Right atrium auricular region (tissue), 2 donors: ENCODE data around the gene EFTUD2. TPM values are rescaled to one million over a fixed set of nuclear protein-coding genes. Genes with fewer than 3 reads are reported as not detected.

Experiments
- DNase-seq: peaks from one replicate; pipeline ENCODE4 v3.0.0-alpha.2; 2019; ENCODE audit warnings: low spot score
- H3K27ac ChIP-seq, 2 donors: fragments of 200-600 bp; sonication (generic); 1 replicate in 1 of 2; 2 replicates in 1 of 2; pipeline ENCODE4 v1.5.1; 2016 to 2019
- H3K27me3 ChIP-seq, 2 donors: fragments of 200-600 bp; sonication (generic); one replicate each; pipeline versions ENCODE4 v1.5.1 to v1.6.0; 2017 to 2019
- H3K36me3 ChIP-seq: fragments of 200-600 bp; sonication (generic); one replicate; pipeline ENCODE4 v1.5.1; 2016
- H3K4me1 ChIP-seq, 2 donors: fragments of 200-600 bp; sonication (generic); one replicate each; pipeline versions ENCODE4 v1.5.1 to v1.6.0; 2017 to 2019
- H3K4me3 ChIP-seq, 2 donors: fragments of 200-600 bp; sonication (generic); 1 replicate in 1 of 2; 2 replicates in 1 of 2; pipeline ENCODE4 v1.5.1; 2017 to 2019; ENCODE audit warnings: mild to moderate bottlenecking in 1 of 2, moderate library complexity in 1 of 2
- H3K9me3 ChIP-seq, 2 donors: fragments of 200-600 bp; sonication (generic); one replicate each; pipeline ENCODE4 v1.5.1; 2019
- CTCF ChIP-seq, 2 donors: fragments of 200-600 bp; sonication (generic); IDR thresholded peaks; one replicate each; pipeline ENCODE4 v1.5.1; 2019; ENCODE audit warnings: antibody characterized with exemption in 2 of 2
- total RNA-seq, 2 donors: library from RNA; depleted of rRNA; stranded (reverse); fragments of >200 nt; gene quantifications; one replicate each; pipeline ENCODE4 v1.1.0, GENCODE V29; 2016

Gene EFTUD2
- total RNA-seq, 2 donors from 2014 or later, result 36.8 to 36.9 TPM

- no peak for TF ChIP-seq CTCF (IDR thresholded peaks at IDR 0.05)
- no peak for DNase-seq
- Histone ChIP-seq H3K27ac (no peak overlapping the region), H3K4me3 (no peak overlapping the region), H3K9me3 (no peaks in the 10 kb centered on the region), H3K4me1 (peaks cover 0 to 20% of the 10 kb centered on the region in 2 donors), H3K36me3 (no peaks in the 10 kb centered on the region), H3K27me3 (no peaks in the 10 kb centered on the region)
Observed at GRCh38 chr17:44832805-44833204, 66.4 kb downstream of the EFTUD2 start.

- DNase-seq, result no peak
- Histone ChIP-seq H3K27ac (peak overlapping the region; percentile 90 to 94), H3K27me3 (no peaks in the 10 kb centered on the region), H3K4me1 (peaks cover 0 to 20% of the 10 kb centered on the region in 2 donors), H3K36me3 (no peaks in the 10 kb centered on the region), H3K9me3 (no peaks in the 10 kb centered on the region), H3K4me3 (no peak overlapping the region)
- TF ChIP-seq CTCF (IDR thresholded peaks at IDR 0.05), result no peak
Observed at GRCh38 chr17:44831371-44831770, 67.9 kb downstream of the EFTUD2 start.

- Histone ChIP-seq H3K9me3 (no peaks in the 10 kb centered on the region), H3K27ac (peak overlapping the region; percentile 90 to 94), H3K36me3 (no peaks in the 10 kb centered on the region), H3K4me1 (peaks cover 0 to 20% of the 10 kb centered on the region in 2 donors), H3K4me3 (peak overlapping the region; percentile 75 to 87), H3K27me3 (no peaks in the 10 kb centered on the region)
- no peak for TF ChIP-seq CTCF (IDR thresholded peaks at IDR 0.05)
- no peak for DNase-seq
Observed at GRCh38 chr17:44830359-44831288, 68.6 kb downstream of the EFTUD2 start.

- no peak for TF ChIP-seq CTCF (IDR thresholded peaks at IDR 0.05)
- H3K4me1 ChIP-seq, result peaks cover 0 to 20% of the 10 kb centered on the region in 2 donors
- peak within 1 kb of the TSS; percentile 90 to 94 for H3K27ac ChIP-seq
- H3K4me3 ChIP-seq, result peak within 1 kb of the TSS; percentile 75 to 87
- no peaks in the 10 kb centered on the region for H3K9me3 ChIP-seq
- H3K27me3 ChIP-seq, result no peaks in the 10 kb centered on the region
- no peaks in the 10 kb centered on the region for H3K36me3 ChIP-seq
- no peak for DNase-seq
Observed at GRCh38 chr17:44829523-44830358, 69.5 kb downstream of the EFTUD2 start, which contains the start of gene GJC1. Gene GJC1, minus strand, starts transcription at chr17:44830287. Its CDS starts 24,470 bp downstream, at chr17:44805817.

GRCh38 chr17:44828919-44829522 lies 70.2 kb downstream of the EFTUD2 start:
- DNase-seq, result no peak
- Histone ChIP-seq H3K36me3 (no peaks in the 10 kb centered on the region), H3K4me3 (peak overlapping the region; percentile 75 to 87), H3K9me3 (no peaks in the 10 kb centered on the region), H3K4me1 (peaks cover 0 to 20% of the 10 kb centered on the region in 2 donors), H3K27ac (peak overlapping the region; percentile 90 to 94), H3K27me3 (no peaks in the 10 kb centered on the region)
- no peak for TF ChIP-seq CTCF (IDR thresholded peaks at IDR 0.05)
